SU-DHL-6 (cell line): Measurements from ENCODE around the gene EEF1AKMT3.

ENCODE experiments used
- H2AFZ ChIP-seq: fragments of 200-600 bp; sonication (generic); 2 replicates; pipeline ENCODE4 v1.6.1; 2014; ENCODE audit warnings: low read depth, mild to moderate bottlenecking, moderate library complexity, mixed read lengths, antibody characterized with exemption, low read length; ENCODE audit not compliant: severe bottlenecking
- H3F3A ChIP-seq: fragments of 200-600 bp; shearing (Covaris generic); 2 replicates; pipeline ENCODE4 v1.6.0; 2016; ENCODE audit warnings: antibody characterized with exemption, mild to moderate bottlenecking; ENCODE audit not compliant: insufficient read depth
- H3K27ac ChIP-seq: fragments of 200-600 bp; sonication (generic); 2 replicates; pipeline ENCODE4 v1.5.1; 2016; ENCODE audit warnings: low read depth, mild to moderate bottlenecking, low read length, moderate library complexity, mixed read lengths
- H3K27me3 ChIP-seq: fragments of 200-600 bp; sonication (generic), shearing (Covaris generic); 2 replicates; pipeline ENCODE4 v1.6.0; 2014; ENCODE audit warnings: mild to moderate bottlenecking, low read length
- H3K36me3 ChIP-seq: fragments of 200-600 bp; sonication (generic); 2 replicates; pipeline ENCODE4 v1.6.1; 2014; ENCODE audit warnings: mild to moderate bottlenecking, low read length, mixed read lengths
- H3K4me2 ChIP-seq: fragments of 300-600, 200-600 bp; shearing (Covaris generic), sonication (generic); 2 replicates; pipeline ENCODE4 v1.6.0; 2014; ENCODE audit warnings: low read length, low read depth, mild to moderate bottlenecking; ENCODE audit not compliant: poor library complexity, severe bottlenecking
- H3K4me3 ChIP-seq: fragments of 200-600 bp; sonication (generic); 2 replicates; pipeline ENCODE4 v1.5.1; 2014; ENCODE audit warnings: antibody characterized with exemption, low read length, mild to moderate bottlenecking, mixed read lengths; ENCODE audit not compliant: insufficient read depth, poor library complexity, severe bottlenecking
- H3K79me2 ChIP-seq: fragments of 200-600 bp; sonication (generic); 2 replicates; pipeline ENCODE4 v1.6.1; 2014; ENCODE audit warnings: mild to moderate bottlenecking, low read length, moderate library complexity; ENCODE audit not compliant: insufficient read depth
- H3K9ac ChIP-seq: fragments of 200-600 bp; sonication (generic); 2 replicates; pipeline ENCODE4 v1.7.0; 2014; ENCODE audit warnings: mild to moderate bottlenecking, low read length
- H3K9me2 ChIP-seq: fragments of 200-600 bp; sonication (generic); replicated peaks from 2 replicates; pipeline ENCODE4 v1.6.1; 2014; ENCODE audit warnings: low read length; ENCODE audit not compliant: insufficient read depth
- H3K9me3 ChIP-seq: fragments of 200-600 bp; sonication (generic); 2 replicates; pipeline ENCODE4 v1.6.1; 2014; ENCODE audit warnings: low read length, mixed read lengths; ENCODE audit not compliant: insufficient read depth
- H4K20me1 ChIP-seq: fragments of 200-600 bp; sonication (generic); 2 replicates; pipeline ENCODE4 v1.6.1; 2014; ENCODE audit warnings: low read depth, mild to moderate bottlenecking, antibody characterized with exemption, low read length, moderate library complexity, mixed read lengths
- EZH2phosphoT487 ChIP-seq: fragments of 200-600 bp; sonication (generic), shearing (Covaris generic); conservative IDR thresholded peaks from 2 replicates; pipeline ENCODE4 v1.6.1; 2018; ENCODE audit warnings: mild to moderate bottlenecking, antibody characterized with exemption, low read length, moderate library complexity, mixed read lengths
- TF ChIP-seq, protein P1 (sequence below): fragments of 200-600 bp; sonication (generic); IDR thresholded peaks from one replicate; pipeline ENCODE4 v1.5.1; 2017; ENCODE audit warnings: antibody characterized with exemption, mild to moderate bottlenecking, low read length, moderate library complexity; ENCODE audit not compliant: insufficient read depth, poor library complexity, severe bottlenecking

EEF1AKMT3 gene

DNA sequence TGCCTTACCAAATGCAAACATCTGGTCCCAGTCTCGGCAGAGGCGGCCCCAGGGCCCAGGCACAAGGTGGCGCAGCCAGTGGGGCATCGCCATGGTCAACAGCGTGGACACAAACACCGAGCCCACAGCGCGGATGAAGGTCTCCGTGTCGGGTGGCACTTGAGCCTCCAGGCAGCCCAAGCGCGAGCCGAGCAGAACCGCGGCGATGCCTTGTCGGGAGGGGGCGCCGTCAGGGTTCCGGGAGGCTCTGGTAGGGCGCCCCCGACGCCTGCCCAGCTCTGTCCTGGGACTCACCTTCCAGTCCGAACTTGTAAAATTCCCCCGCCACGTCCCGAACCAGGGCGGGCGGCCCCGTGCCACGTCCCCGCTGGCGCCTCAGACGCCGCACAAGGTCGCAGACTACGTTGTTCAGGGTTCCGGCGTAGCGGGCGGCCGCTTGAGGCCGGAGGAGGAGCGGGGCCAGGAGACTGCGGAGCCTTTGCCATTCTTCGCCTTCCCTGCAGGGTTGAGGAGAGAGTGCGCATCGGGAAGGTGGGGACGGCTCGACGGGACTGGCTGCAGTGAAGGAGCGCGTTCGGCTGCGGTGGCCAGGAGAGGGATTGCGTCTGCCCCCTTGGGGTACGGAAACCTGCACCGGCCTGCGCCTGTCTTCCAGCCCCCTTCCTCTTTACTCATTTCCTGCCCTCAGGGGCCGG is 7.3 kb upstream of the EEF1AKMT3 start:
- Histone ChIP-seq H3K36me3 (no peaks in the 10 kb centered on the region), H3K4me2 (peak overlapping the region; percentile 52)
- TF ChIP-seq, protein P1, sequence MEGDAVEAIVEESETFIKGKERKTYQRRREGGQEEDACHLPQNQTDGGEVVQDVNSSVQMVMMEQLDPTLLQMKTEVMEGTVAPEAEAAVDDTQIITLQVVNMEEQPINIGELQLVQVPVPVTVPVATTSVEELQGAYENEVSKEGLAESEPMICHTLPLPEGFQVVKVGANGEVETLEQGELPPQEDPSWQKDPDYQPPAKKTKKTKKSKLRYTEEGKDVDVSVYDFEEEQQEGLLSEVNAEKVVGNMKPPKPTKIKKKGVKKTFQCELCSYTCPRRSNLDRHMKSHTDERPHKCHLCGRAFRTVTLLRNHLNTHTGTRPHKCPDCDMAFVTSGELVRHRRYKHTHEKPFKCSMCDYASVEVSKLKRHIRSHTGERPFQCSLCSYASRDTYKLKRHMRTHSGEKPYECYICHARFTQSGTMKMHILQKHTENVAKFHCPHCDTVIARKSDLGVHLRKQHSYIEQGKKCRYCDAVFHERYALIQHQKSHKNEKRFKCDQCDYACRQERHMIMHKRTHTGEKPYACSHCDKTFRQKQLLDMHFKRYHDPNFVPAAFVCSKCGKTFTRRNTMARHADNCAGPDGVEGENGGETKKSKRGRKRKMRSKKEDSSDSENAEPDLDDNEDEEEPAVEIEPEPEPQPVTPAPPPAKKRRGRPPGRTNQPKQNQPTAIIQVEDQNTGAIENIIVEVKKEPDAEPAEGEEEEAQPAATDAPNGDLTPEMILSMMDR: peak; percentile 41
- TF ChIP-seq EZH2phosphoT487: 0 out of 2 replicates have a peak, but pooled peaks have one; percentile 45

DNA sequence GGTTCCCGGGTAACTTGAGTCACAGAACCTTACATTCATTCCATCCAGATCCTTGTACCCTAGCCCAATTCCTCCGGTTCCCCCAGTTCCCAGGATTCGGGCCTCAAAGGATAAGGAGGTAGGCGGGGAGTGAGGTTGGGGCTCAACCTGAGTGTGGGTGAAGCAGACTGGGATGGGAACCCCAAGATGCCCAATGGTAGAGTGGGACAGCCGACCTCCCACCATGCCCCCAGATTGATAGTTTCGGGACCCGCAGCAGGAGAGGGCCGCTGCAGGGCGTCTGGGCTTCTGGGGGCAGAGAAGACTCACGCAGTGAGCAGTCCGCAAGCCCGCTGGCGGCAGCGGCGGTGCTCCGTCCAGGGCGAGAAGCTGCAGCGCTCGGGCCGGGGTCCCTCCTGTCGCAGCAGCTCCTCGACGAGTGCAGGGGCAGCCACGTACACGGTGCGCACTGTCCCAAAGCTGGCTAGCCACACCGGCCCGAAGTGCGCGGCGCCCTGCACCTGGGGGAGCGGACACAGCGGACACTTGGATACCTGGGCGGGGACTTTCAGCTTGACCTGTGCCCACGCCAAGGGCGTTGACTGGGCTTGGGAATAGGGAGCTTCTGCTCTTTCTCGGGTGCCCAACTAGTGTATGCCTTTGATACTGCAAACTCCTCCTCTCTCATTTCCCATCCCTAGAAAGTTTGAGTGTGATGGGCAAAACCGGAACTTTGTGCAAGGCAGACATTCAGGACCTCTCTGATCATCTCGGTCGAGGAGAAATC is 6.5 kb upstream of the EEF1AKMT3 start:
- Histone ChIP-seq H3K27ac (no peak overlapping the region), H3K4me2 (peak overlapping the region; percentile 52), H4K20me1 (no peaks in the 10 kb centered on the region), H3K27me3 (no peaks in the 10 kb centered on the region), H3K9me3 (no peaks in the 10 kb centered on the region), H3K9ac (peak overlapping the region; percentile 36; the same call in 1 of the 2 replicates), H3K79me2 (no peaks in the 10 kb centered on the region), H3F3A (no peaks in the 10 kb centered on the region), H3K36me3 (no peaks in the 10 kb centered on the region), H3K9me2 (no peaks in the 10 kb centered on the region), H3K4me3 (no peak overlapping the region), H2AFZ (no peak overlapping the region)
- TF ChIP-seq, protein P1: no peak
- TF ChIP-seq EZH2phosphoT487: no peak

More for the DNA sequence above, 7.3 kb upstream of the EEF1AKMT3 start:
- H3K27me3 ChIP-seq: no peaks in the 10 kb centered on the region
- no peaks in the 10 kb centered on the region for H3K9me2 ChIP-seq
- no peaks in the 10 kb centered on the region for H3K79me2 ChIP-seq
- no peaks in the 10 kb centered on the region for H3K9me3 ChIP-seq
- no peaks in the 10 kb centered on the region for H3F3A ChIP-seq
- peaks cover 4% of the 10 kb centered on the region for H4K20me1 ChIP-seq
- H2AFZ ChIP-seq: peak overlapping the region; percentile 76
- H3K27ac ChIP-seq: no peak overlapping the region
- peak overlapping the region; percentile 36 for H3K4me3 ChIP-seq
- H3K9ac ChIP-seq: peak overlapping the region; percentile 36

DNA sequence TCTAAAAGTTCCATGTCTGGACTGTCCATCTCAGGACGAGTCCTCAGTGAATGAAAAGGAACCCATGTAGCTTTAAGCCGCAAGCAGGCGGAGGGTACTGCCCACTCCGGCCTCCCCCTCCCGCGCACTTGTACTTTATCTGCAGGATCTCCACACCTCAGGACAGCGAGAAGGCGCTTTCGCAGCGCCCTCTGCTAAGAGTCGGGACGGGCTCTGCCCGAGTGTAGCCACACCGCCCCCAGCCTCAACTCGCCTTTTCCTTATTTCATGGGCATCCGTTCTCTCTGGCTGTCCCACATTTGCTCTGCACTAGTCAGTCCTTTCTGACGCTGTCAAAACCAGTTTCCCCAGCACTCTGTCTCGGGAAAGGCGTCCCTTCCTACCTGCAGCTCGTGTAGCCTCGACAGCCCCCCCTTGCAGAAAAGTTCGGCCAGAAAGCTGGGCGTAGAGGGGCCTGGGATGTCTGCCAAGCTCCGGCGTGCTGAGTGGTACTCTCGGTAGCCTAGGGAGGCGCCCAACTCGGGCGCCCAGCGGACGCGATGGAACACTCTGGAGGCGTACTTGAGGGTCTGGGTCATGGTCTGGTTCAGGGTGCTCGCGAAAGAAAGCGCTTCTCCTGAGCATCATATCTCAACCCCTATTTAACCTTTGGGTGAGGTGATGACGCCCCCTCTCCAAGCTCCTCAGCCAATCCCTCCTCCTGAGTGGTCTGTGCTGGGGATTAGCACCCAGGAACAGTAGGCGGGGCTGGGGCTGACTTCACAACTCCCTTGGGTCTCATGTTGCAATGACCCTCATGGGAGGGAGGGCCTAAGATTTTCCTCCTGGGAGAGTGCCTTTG is 5.7 kb upstream of the EEF1AKMT3 start, which contains the start of gene CYP27B1:
Gene CYP27B1 (minus strand): TSS at position 615 of the 841 bp plus-strand sequence. CDS start 37 bp downstream, at position 578.
- Histone ChIP-seq H3K9me3 (no peaks in the 10 kb centered on the region), H3F3A (no peaks in the 10 kb centered on the region), H4K20me1 (no peaks in the 10 kb centered on the region), H3K4me2 (no peak within 1 kb of the TSS), H3K27ac (no peak within 1 kb of the TSS), H3K79me2 (no peaks in the 10 kb centered on the region), H3K9me2 (no peaks in the 10 kb centered on the region), H3K27me3 (no peaks in the 10 kb centered on the region), H2AFZ (no peak within 1 kb of the TSS), H3K4me3 (no peak within 1 kb of the TSS), H3K36me3 (no peaks in the 10 kb centered on the region), H3K9ac (no peak within 1 kb of the TSS)
- TF ChIP-seq EZH2phosphoT487: no peak
- TF ChIP-seq, protein P1: no peak
